ENCODE results near the gene CIB1. TPM values are rescaled to one million over a fixed set of nuclear protein-coding genes. Genes with fewer than 3 reads are reported as not detected.

Gene CIB1
- total RNA-seq, 1 donor from 2014 or later = 45.6 TPM

GRCh38 chr15:90214553-90215196 lies 19.1 kb downstream of the CIB1 start:
- no peak for DNase-seq (ENCODE audit: low read depth)

GRCh38 chr15:90213818-90214204 lies 19.9 kb downstream of the CIB1 start:
- DNase-seq (ENCODE audit: low read depth) = no peak

- DNase-seq (ENCODE audit: low read depth) = no peak
These were observed 20.5 kb downstream of the CIB1 start for GRCh38 chr15:90213122-90213817.

- DNase-seq (ENCODE audit: low read depth) = no peak
These were observed 21.3 kb downstream of the CIB1 start for GRCh38 chr15:90212221-90213098.

GRCh38 chr15:90211440-90212143 lies 22.1 kb downstream of the CIB1 start:
- peak; percentile 84 for DNase-seq (ENCODE audit: low read depth)

- no peak for DNase-seq (ENCODE audit: low read depth)
These were observed 22.7 kb downstream of the CIB1 start for GRCh38 chr15:90211009-90211408.

GRCh38 chr15:90210593-90210992 lies 23.1 kb downstream of the CIB1 start:
- DNase-seq (ENCODE audit: low read depth) = no peak

- no peak for DNase-seq (ENCODE audit: low read depth)
These were observed 24.1 kb downstream of the CIB1 start for GRCh38 chr15:90209591-90209990.

- no peak for DNase-seq (ENCODE audit: low read depth)
These were observed 25.4 kb downstream of the CIB1 start for GRCh38 chr15:90208356-90208755.

GRCh38 chr15:90207252-90207651 lies 26.5 kb downstream of the CIB1 start:
- no peak for DNase-seq (ENCODE audit: low read depth)

- DNase-seq (ENCODE audit: low read depth) = peak; percentile 68
These were observed 27.9 kb downstream of the CIB1 start for GRCh38 chr15:90205886-90206285.

- DNase-seq (ENCODE audit: low read depth) = no peak
These were observed 28.5 kb downstream of the CIB1 start for GRCh38 chr15:90205050-90205848.

GRCh38 chr15:90203922-90204321 lies 29.8 kb downstream of the CIB1 start:
- peak; percentile 47 for DNase-seq (ENCODE audit: low read depth)

GRCh38 chr15:90203473-90203872 lies 30.3 kb downstream of the CIB1 start:
- no peak for DNase-seq (ENCODE audit: low read depth)

- no peak for DNase-seq (ENCODE audit: low read depth)
These were observed 30.8 kb downstream of the CIB1 start for GRCh38 chr15:90202929-90203328.

GRCh38 chr15:90201944-90202375 lies 31.8 kb downstream of the CIB1 start:
- DNase-seq (ENCODE audit: low read depth) = no peak

- peak; percentile 44 for DNase-seq (ENCODE audit: low read depth)
These were observed 32.4 kb downstream of the CIB1 start, which contains the start of gene SEMA4B for GRCh38 chr15:90201130-90201943. TSS of gene SEMA4B (plus strand) at chr15:90201330. CDS start at chr15:90201579, 249 bp downstream.

GRCh38 chr15:90200534-90201129 lies 33.1 kb downstream of the CIB1 start:
- DNase-seq (ENCODE audit: low read depth) = no peak

- DNase-seq (ENCODE audit: low read depth) = no peak
These were observed 39.1 kb downstream of the CIB1 start for GRCh38 chr15:90194655-90195054.
